IPS-NIHi11 (cell line): ENCODE measurements around the gene PLXNA2.

Experiments used
- DNase-seq: peaks from one replicate; pipeline ENCODE4 v3.0.0; 2012; ENCODE audit warnings: mixed read lengths, low spot score

PLXNA2 gene

DNA sequence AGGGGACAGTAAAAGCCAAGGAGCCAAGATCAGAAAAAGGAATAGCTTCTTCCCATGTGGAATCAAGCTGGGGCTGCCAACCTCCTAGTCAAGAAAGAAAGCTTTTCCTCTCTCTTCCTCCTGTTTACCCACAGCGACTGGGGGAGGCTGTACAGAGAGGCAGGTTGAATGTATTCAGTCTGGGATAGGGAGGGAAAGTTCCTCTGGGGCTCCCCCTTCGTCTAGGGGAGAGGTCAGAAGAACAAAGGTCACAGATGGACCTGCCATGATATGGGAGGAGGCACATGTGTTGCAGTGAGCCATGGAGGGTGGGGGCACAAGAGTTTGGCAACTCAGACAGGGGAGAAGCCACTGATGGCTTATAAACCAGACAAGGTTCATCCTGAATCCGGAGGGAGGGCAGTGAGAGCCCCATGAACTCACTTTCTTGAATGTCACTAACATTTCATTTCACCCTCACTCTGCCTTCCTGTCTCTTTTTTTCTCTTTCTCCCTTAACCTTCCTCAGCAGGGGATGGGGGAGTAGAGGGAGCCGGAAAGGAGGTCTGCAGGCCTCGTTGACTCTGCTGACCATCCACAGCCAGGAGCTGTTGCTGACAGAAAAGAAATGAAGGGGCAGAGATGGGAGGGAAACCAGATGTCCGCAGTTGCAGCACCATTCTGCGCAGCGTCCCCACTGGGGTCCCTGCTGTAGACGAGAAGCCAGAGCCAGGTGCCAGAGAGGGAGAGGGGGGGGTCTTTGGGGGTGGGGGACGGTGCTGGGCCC lies 61.1 kb downstream of the PLXNA2 start:
- DNase-seq, result no peak

DNA sequence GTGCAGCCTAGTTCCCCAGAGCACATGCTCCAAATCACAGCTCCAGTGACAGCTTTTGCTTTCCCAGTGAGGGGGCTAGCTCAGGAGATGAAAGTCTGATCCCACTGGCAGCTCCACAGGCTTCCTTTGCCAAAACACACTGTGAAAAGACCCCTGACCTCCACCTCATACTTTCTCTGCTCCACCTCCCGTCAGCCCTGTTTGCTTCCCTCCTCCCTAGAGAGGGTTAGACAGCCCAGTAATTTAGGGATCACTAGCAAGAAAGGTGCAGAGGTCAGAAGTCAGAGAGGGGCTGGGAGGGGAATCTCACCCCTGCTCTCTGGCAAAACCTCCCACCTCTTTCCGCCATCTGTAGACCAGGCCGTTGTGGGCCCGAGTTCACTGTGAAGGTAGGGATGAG lies 62.8 kb downstream of the PLXNA2 start:
- DNase-seq, result no peak

DNA sequence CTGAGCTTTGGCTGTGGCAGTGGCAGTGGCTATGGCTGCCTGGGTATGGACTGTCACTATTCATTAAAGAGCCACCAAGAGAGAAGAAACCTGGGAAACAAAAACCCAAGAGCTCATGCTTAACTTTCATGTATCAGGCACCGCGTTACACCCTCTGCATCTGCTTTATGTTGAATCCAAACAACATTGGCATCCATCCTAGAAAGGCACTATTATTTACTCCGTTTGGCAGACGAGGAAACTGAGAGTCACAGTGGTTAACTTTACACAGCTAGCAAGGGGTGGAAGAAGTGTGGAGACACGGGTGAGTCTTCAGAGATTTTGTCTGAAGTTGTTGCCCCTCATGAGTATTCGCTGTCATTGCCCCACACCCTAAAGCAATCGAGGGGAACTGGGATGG lies 63.8 kb downstream of the PLXNA2 start:
- no peak for DNase-seq

DNA sequence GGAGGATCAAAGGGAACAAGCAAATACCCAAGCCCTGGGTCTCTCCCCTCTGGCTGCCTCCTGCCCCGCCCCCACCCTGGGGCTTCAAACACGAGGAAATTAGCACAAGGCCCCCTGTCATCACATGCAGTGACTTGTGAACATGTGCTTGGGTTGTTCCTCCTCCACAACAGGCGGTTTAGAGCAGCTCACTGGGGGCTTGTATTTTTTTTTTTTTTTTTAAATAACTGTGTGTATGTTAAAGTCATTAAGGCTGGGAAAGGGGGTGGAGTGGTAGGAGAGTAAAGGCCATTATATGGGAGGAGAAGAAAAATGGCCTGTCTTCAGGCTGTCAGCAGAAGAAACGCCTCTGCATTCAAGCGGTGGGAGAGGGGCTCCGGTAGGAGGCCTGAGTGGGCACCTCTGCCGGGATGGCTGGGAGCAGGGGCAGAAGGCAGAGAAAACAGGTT lies 64.2 kb downstream of the PLXNA2 start:
- no peak for DNase-seq

DNA sequence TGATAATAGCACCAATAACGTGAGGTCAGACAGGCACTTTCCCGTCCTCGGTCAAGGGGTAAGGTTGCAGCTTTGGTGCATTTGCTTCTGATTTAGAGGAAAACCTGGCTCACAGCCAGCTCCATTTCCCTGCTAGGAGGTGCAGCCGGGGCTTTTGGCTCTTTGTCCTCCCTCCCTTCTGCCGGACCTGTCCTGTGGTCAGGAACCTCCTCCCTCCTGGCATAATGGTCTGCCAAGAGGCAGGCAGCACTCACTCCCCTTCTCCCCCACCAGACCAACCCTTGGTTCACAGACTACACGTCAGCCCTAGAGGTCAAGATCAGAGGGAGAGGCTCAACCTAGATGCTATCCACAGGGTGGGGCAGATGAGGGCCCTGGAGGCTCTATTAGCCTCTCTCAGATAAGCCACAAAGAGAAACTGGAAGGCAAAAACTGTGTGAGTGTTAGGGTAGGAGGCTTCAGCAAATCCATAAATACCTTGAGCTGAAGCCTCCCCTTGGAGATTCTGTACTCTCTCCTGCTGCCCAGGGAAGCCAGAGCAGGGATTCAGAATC lies 64.8 kb downstream of the PLXNA2 start:
- DNase-seq, result no peak

DNA sequence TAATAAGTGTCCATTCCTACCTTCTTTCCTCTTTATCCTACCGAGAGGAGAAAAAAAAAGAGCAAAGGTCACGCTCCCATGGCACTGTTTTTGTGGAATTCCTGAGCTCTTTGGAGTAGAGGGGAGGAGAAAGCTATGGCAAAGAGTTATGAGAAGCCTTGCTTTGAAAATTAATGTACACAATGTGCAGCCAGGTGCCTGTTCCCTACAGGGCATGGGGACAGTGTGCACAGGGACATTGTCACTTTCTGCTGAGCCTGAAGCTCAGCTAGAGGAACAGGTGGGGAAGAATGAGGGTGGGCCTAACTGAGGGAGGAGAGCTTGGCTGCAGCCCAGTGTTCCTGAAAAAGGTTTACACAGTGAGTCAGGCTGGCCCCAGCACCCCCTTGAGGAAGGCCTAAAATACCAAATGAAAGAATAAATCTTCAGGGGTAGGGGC lies 66.1 kb downstream of the PLXNA2 start:
- DNase-seq, result no peak

DNA sequence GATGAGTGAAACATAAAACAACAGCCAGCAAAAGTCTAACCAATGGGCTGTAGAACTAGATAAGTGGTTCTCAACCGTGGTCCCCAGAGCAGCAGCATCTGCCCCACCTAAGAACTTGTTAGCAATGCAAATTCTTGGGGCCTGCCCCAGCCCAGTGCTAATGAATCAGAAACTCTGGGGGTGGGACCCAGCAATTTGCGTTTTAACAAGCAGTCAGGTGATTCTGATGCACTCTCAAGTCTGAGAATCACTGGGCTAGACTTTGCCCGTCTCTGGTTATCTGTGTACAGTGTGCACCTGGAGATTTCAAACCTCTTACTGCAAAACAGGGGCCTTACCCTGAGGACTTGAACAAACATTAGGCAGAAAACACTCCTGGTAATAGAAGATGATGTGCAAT lies 66.5 kb downstream of the PLXNA2 start:
- DNase-seq, result peak; percentile 38

DNA sequence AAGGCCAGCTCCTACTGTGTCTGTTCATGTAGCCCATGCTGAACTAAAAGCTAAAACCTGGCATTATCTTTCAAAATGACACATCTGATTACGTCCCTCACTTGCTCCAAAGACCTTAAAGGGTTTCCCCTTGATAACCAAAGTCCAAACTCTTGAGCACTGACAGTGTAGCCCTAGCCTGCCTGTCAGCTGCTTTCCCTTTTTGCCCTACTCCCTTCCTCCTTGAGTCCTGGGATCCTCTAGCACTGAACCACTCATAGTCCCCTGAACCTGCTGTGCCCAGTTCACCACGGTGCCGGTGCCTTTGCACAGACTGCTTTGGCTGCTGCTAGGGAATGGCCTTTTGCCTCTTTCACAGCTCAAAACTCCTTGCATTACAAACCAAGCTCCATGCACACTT lies 67.5 kb downstream of the PLXNA2 start:
- DNase-seq, result no peak

DNA sequence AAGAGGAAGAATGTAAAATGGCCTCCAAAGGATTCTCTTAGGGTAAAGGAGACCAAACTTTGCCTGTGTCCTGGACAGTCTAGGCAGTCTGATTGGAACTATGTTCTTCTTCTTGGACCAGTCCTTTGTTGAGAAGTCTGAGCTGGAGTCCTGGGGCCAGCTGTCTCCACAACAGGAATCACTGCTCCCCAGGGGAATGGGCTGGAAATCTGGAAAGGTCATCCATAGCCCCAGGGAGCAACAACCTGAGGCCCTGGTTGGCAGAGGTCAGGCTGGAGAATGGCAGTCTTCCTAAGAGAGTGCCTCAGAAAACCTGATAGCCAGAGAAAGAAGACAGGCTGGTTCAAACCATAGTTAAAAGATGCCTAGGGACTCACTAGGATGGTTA lies 68.7 kb downstream of the PLXNA2 start:
- no peak for DNase-seq

DNA sequence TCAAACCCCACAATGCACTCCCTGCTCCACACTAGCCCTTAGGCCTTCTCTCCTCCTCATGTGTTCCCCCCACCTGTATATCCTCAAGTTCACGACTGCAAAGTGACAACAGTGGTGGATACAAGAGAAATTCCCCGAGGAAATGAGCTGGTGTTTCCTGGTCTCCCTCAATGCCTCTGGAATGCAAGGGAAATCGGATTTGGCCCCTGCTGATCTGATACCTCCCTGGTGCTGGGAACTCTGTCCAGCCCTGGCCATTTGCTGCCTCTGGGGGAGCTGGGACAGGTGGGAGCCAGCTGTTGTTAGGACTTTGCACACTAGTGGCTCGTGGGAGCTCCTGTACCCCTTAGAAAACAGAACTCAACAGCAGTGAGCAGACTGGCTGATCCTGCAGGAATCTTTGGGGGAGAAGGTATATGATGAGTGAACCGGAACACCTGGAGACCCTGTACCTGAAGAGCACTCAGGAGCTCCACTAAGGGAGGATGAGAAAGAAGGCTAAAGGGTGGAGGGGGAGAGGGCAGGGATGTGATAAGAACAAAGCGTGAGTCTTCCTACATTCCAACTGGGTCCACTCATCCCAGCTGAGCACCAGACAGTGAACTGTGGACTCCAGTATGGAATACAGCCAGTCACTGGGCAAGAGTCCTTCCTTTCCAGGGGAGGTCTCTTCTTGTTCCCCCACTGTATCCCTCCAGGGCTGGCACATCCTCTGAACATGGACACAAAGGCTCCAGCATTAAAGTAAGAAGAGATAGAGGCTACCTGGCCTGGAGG lies 69.3 kb downstream of the PLXNA2 start:
- DNase-seq, result no peak

DNA sequence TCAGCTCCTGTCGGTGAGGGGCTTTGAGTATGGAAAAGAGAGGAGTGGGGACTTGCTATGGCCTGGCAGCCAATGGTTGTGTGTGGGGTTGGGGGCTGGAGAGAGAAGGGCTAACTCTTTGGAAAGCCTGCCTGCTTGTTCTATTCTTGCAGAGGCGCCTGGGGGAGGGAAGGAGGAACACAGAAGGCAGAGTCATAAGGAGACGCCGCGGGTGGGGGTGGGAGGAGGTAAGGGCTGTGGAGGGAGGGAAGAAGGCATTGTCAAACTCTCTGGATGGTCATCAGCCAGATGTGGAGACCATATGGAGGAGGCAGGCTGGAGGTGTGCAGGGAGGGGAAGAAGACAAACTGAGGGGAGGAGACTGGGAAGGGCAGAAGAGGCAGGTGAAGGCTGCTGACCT lies 70.0 kb downstream of the PLXNA2 start:
- no peak for DNase-seq

DNA sequence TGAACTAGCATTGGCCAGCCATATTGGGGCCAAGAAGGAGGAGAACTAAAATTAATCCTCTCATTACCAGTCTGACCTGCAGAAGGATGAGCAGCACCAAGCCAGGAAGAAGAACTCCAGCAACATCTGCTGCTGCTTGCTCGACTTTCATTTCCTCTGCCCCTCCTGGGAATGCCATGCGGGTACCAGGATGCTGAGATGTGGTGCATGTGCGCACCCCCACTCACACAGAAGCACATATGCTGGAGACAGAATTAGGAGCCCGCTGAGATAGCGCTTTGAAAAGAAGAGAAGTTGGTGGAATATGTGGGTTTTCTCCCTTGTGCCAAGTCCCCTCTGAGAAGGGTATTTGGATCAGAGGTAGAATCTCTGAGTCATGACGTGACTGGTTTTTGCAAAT lies 70.4 kb downstream of the PLXNA2 start:
- DNase-seq, result no peak

DNA sequence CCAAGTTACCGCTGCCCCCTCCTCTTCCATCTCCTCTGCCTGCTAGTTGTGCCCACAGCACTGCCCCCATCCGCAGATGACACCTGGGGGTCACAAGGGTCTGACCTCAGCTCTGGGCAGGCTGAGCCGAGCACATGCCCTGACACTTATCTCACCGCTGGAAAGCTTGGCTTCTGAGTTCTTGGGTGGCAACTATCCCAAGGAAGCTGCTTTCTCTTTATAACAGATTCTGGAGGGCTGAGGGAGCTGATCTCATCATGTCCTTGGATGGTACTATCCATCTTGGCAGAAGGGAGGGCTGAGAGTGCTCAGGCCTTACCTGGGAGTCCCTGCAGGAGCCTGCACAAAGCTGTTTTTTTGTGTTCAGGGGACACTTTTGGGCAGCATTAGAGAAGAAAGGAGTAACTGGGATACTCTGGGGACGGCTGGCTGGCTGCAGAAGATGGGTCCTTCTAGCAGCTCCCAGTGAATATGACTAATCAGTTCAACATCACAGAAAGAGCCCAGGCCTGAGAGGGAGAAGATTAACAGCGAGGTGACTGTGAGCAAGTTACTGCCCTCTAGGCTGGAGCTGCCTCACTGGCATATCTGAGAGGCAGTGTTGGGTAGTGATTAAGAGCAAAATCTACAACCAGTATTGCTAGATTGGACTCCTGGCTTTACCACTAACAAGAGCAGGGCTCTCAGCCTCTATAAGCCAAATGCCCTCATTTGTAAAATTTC lies 71.6 kb downstream of the PLXNA2 start:
- DNase-seq, result no peak

DNA sequence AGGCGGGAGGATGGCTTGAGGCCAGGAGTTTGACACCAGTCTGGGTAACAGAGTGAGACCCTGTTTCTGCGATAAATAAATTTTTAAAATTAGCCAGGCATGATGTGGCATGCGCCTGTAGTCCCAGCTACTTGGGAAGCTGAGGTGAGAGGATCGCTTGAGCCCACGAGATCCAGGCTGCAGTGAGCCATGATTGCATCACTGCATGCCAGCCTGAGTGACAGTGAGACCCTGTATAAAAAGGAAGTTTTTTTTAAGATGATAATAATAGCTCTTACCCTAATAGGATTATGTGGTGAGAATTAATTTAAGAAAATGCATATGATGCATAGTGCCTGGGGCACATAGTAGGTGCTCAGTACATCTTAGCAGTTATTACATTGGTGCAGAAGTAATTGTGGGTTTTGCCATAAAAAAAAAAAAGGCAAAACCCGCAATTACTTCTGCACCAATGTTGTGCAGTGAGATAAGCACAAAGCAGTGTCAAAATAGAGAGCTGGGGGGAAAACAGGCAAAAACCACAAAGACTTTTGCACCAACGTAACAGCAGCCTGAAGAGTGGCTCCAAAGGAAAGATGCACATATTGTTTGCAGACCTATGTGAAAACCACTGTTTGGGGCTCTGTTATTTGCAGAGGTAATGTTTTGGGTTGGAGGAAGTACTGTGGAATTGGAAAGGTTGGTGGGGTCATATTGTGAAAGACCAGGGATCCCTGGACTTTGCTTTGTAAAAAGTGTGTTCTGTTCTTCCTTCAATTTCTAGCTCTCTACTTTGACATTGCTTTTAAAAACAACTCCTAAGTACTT lies 72.4 kb downstream of the PLXNA2 start:
- DNase-seq, result no peak

DNA sequence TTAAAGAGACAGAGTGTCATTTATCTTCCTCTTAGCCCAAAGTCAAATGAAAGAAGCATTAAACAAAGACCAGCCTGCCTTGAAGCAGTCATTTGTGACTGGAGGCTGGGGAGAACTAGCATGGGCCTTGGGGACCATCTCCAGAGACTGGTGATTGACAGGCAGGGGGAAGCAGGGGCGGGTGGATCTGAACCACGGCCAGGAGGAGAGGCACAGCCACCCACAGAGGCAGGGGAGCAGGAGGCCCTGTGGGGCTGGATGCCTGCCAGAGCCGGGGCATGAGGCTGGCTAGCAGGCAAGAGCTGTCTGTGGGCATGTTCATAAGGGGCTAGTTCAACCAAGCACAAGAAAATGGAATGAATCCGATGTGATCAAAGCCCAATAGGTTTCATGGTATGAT lies 73.9 kb downstream of the PLXNA2 start:
- no peak for DNase-seq

DNA sequence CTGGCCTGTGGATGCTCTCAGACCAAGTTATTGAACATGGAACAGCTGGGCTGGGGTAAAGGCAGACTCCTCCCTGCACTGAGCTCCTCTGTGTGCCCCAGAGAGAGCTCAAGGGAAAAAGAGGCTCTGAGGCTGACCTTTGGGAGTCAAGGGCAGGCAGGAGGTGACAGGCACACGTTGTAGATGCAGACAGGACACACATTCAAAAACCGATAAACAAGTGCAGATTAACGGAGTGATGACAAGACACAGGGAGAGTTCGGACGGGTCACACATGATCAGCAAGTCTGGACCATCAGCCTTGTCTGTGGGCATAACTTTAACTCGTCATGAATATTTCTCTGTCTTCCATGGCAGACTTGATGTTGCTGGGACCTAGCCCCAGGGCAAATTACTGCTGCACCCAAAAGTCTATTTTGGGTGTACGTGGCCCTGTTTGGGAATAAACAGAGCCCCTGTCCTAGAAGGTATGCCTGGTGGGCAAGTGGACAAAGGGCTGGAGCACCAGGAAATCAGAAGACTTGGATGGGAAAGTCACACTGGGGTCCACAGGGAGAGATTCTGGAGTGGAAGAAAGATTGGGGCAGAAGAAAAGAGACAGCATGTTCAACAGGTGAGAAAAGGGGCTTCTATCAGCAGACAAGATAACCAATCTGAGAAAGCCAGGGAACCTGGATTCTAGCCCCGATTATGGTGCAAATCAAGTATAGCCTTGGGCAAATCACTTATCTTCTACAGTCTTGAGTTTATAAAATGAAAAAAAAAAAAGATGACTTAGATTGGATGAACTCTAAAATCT lies 74.9 kb downstream of the PLXNA2 start:
- DNase-seq, result no peak

DNA sequence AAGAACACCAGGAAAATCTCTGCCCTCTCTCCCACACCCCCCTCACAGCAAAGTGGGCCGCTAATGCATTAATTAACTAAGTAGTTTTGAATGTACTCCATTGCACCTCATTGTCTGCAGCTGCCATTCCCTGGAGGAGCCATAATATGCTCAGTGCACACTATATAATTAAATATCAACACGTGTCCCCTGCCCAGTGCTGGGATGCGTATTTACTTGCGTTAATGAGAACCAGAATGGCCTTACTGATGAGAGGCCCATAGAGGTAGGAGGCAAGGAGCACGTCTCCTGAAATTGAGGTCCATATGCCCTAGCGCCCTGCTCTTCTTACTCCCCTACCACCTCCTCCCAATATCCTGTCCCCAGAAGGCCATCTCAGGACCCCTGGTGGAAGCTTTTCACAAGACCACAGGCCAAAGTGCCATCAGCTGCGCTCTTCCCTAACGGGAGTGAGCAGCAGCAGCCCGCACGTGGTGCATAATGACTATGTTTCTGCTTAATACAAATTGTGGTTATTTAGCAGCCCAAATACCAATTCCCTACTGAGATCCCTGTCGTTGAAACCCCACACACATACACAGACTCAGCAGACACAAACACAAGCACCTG lies 76.8 kb downstream of the PLXNA2 start:
- DNase-seq, result no peak

DNA sequence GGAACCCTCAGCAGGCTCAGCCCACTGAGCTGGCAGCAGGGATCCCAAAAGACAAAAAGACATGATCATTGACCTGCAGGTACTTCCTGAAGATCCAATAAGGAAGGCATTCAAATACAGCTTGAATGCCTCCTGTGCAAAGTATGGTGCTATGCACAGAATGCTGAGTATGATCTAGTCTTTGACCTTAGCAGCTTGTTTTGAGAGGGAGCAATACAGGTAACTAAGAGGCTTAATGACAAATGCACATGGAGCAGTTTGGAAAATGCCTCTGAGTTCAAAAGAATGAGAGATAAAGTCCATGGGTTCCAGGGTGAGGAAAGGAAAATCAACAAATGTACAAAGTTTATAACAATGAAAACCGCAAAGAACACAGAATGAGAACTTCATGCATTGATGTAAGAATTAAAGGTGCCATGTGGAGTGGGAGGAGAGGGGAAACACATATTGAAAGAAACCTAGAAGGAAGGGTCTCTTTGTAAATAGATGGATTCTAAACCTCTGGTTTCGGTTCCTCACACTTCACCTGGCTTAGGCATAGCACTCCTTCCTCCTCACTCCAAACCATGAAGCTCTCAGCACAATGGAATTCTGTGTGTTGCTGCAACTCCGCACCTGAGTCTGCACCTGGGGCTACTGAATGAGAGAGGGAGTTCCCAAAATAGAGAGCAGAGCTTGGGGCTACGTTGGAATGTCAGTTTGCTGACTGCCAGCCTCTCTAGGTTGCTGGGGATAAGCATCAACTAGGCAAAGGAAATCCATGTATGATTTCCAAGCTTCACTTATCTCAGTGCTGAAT lies 77.6 kb downstream of the PLXNA2 start:
- no peak for DNase-seq

DNA sequence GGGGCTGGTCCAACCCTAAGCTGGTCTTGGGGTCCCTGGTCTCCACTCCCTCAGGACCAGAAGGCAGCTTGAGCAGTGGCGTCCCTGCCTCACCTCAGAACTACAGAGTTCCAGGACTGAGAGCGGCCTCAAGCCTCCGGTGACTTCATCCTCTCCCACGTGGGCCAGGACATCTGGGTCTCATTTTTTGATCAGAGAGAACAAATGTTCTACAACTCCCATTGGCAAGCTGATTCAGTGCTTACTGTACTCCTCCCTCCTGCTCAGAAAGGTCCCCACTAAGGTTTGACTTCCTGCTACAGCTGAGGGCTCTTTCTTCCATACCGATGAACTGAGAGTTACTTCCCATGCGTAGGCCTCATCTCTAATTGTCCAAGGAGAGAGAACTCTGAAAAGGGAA lies 78.5 kb downstream of the PLXNA2 start:
- DNase-seq, result no peak

DNA sequence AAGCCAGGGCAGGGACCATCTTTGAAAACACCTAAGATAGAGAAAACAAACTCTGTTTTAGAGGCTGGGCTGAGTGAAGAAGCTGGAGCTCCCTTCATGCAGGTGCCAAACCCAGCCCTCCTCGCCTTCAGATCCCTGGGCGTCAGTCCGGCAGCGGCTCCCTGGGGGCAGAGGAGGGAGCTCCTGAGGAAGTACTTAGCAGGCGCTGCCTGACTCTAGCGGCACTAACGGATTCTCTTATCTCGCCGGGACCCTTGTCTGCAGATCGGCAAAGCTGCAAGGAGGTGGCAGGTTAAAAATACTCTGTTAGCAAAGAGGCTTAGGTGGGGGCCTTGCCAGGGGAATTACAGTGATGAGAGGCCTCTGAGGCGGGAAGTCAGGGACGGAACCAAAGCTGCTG lies 79.6 kb downstream of the PLXNA2 start:
- no peak for DNase-seq
